ENCODE measurements around the gene ZNF426.
"Not testable (repeated sequence)": the region's sequence is repeated elsewhere in the genome, so short reads cannot be mapped to it uniquely, and the experiment has no call there.

Gene ZNF426

DNA sequence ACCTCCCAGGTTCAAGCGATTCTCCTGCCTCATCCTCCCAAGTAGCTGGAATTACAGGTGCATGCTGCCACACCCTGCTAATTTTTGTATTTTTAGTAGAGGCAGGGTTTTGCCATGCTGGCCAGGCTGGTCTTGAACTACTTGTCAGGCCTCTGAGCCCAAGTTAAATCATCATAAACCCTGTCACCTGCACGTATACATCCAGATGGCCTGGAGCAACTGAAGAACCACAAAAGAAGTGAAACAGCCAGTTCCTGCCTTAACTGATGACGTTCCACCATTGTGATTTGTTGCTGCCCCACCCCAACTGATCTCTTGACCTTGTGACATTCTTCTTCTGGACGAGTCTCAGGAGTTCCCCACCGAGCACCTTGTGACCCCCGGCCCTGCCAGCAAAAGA lies 756 bp upstream of the ZNF426 start:
- H3K9ac ChIP-seq (ENCODE audit: low read depth, low read length, poor library complexity, severe bottlenecking); H2AFZ ChIP-seq (ENCODE audit: low read length); H4K20me1 ChIP-seq (ENCODE audit: insufficient read depth, low read length, poor library complexity, severe bottlenecking); H3K4me1 ChIP-seq (ENCODE audit: insufficient read depth, low read length, poor library complexity, severe bottlenecking); H3K9me3 ChIP-seq (ENCODE audit: insufficient read depth, low read depth, low read length); H3K36me3 ChIP-seq (ENCODE audit: insufficient read depth, low read length); H3K9me2 ChIP-seq (replicated peaks; ENCODE audit: low read depth, low read length); H3K27me3 ChIP-seq (ENCODE audit: insufficient read depth, low read length, poor library complexity, severe bottlenecking); H3F3A ChIP-seq (ENCODE audit: low read depth): not testable (repeated sequence)
- Histone ChIP-seq H3K4me2 (ENCODE audit: low read depth, low read length, poor library complexity, severe bottlenecking) (peak overlapping the region; percentile 59), H3K79me2 (ENCODE audit: insufficient read depth, low read length) (peaks cover 15% of the 10 kb centered on the region), H3K4me3 (ENCODE audit: low read length, poor library complexity, severe bottlenecking) (peak overlapping the region; percentile 87)

GRCh38 chr19:9535934-9536333 lies 2.5 kb downstream of the ZNF426 start:
- Histone ChIP-seq H3K4me2 (ENCODE audit: low read depth, low read length, poor library complexity, severe bottlenecking) (peak overlapping the region; percentile 1), H3K4me3 (ENCODE audit: low read length, poor library complexity, severe bottlenecking) (no peak overlapping the region), H3K9me3 (ENCODE audit: insufficient read depth, low read depth, low read length) (peaks cover under 1% of the 10 kb centered on the region; the same call in 1 of the 2 replicates), H3K27me3 (ENCODE audit: insufficient read depth, low read length, poor library complexity, severe bottlenecking) (no peaks in the 10 kb centered on the region), H3K9me2 (replicated peaks; ENCODE audit: low read depth, low read length) (no peaks in the 10 kb centered on the region), H4K20me1 (ENCODE audit: insufficient read depth, low read length, poor library complexity, severe bottlenecking) (no peaks in the 10 kb centered on the region), H3F3A (ENCODE audit: low read depth) (no peaks in the 10 kb centered on the region), H2AFZ (ENCODE audit: low read length) (no peak overlapping the region), H3K79me2 (ENCODE audit: insufficient read depth, low read length) (peaks cover 15% of the 10 kb centered on the region), H3K9ac (ENCODE audit: low read depth, low read length, poor library complexity, severe bottlenecking) (no peak overlapping the region), H3K36me3 (ENCODE audit: insufficient read depth, low read length) (peaks cover 17% of the 10 kb centered on the region; the same call in 1 of the 2 replicates), H3K4me1 (ENCODE audit: insufficient read depth, low read length, poor library complexity, severe bottlenecking) (peaks cover 4% of the 10 kb centered on the region)
- no peak for TF ChIP-seq EZH2phosphoT487 (IDR thresholded peaks at IDR 0.05; ENCODE audit: borderline replicate concordance)
- TF ChIP-seq, protein P1, sequence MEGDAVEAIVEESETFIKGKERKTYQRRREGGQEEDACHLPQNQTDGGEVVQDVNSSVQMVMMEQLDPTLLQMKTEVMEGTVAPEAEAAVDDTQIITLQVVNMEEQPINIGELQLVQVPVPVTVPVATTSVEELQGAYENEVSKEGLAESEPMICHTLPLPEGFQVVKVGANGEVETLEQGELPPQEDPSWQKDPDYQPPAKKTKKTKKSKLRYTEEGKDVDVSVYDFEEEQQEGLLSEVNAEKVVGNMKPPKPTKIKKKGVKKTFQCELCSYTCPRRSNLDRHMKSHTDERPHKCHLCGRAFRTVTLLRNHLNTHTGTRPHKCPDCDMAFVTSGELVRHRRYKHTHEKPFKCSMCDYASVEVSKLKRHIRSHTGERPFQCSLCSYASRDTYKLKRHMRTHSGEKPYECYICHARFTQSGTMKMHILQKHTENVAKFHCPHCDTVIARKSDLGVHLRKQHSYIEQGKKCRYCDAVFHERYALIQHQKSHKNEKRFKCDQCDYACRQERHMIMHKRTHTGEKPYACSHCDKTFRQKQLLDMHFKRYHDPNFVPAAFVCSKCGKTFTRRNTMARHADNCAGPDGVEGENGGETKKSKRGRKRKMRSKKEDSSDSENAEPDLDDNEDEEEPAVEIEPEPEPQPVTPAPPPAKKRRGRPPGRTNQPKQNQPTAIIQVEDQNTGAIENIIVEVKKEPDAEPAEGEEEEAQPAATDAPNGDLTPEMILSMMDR (conservative IDR thresholded peaks at IDR 0.05; ENCODE audit: low read length), result no peak

DNA sequence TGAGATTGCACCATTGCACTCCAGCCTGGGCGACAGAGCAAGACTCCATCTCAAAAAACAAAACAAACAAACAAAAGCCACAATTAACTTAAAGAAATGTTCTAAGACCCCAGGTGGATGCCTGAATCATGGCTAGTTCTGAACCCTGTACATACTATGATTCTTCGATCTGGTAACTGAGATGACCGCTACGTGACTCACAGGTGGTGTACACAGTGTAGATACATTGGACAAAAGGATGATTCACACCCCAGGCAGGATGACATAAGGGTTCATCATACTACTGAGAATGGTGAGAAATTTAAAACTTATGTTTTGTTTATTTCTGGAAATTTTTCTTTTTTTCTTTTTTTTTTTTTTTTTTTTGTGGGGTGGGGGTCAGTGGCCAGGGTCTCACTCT lies 6.5 kb downstream of the ZNF426 start:
- Histone ChIP-seq H3K4me1 (ENCODE audit: insufficient read depth, low read length, poor library complexity, severe bottlenecking) (no peaks in the 10 kb centered on the region), H3K9me3 (ENCODE audit: insufficient read depth, low read depth, low read length) (peaks cover 24% of the 10 kb centered on the region), H3K4me2 (ENCODE audit: low read depth, low read length, poor library complexity, severe bottlenecking) (no peak overlapping the region), H3K9ac (ENCODE audit: low read depth, low read length, poor library complexity, severe bottlenecking) (no peak overlapping the region), H3F3A (ENCODE audit: low read depth) (no peaks in the 10 kb centered on the region), H2AFZ (ENCODE audit: low read length) (no peak overlapping the region), H3K4me3 (ENCODE audit: low read length, poor library complexity, severe bottlenecking) (no peak overlapping the region), H3K9me2 (replicated peaks; ENCODE audit: low read depth, low read length) (no peaks in the 10 kb centered on the region), H3K27me3 (ENCODE audit: insufficient read depth, low read length, poor library complexity, severe bottlenecking) (no peaks in the 10 kb centered on the region), H3K79me2 (ENCODE audit: insufficient read depth, low read length) (no peaks in the 10 kb centered on the region), H3K36me3 (ENCODE audit: insufficient read depth, low read length) (peaks cover 44% of the 10 kb centered on the region), H4K20me1 (ENCODE audit: insufficient read depth, low read length, poor library complexity, severe bottlenecking) (no peaks in the 10 kb centered on the region)
- TF ChIP-seq EZH2phosphoT487 (IDR thresholded peaks at IDR 0.05; ENCODE audit: borderline replicate concordance), result no peak
- TF ChIP-seq, protein P1 (conservative IDR thresholded peaks at IDR 0.05; ENCODE audit: low read length), result no peak

DNA sequence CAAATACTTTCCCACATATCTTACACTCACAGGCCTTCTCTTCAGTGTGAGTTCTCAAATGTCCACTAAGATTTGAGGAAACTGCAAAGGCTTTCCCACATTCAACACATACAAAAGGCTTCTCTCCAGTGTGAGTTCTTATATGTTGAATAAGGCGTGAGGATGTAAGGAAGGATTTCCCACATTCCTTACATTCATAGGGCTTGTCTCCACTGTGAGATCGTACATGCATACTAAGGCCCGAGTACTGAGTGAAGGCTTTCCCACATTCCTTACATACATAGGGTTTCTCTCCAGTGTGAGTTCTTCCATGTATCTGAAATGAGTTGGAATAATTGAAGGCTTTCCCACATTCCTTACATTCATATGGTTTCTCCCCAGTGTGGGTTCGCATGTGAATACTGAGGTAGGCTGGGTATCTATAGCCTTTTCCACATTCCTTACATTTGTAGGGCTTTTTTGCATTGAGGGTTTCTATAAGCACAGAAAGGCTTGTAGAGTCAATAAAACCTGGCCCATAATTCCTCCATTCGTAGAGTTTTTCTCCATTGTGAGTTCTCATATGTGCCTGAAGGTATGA lies 9.6 kb downstream of the ZNF426 start:
- H3K9me3 ChIP-seq (ENCODE audit: insufficient read depth, low read depth, low read length), result peaks cover 36% of the 10 kb centered on the region

More for the DNA sequence above, 9.6 kb downstream of the ZNF426 start:
- no peaks in the 10 kb centered on the region for H3F3A ChIP-seq (ENCODE audit: low read depth)
- no peaks in the 10 kb centered on the region for H4K20me1 ChIP-seq (ENCODE audit: insufficient read depth, low read length, poor library complexity, severe bottlenecking)
- H3K4me1 ChIP-seq (ENCODE audit: insufficient read depth, low read length, poor library complexity, severe bottlenecking), result no peaks in the 10 kb centered on the region
- no peaks in the 10 kb centered on the region for H3K27me3 ChIP-seq (ENCODE audit: insufficient read depth, low read length, poor library complexity, severe bottlenecking)
- H2AFZ ChIP-seq (ENCODE audit: low read length), result no peak overlapping the region
- no peaks in the 10 kb centered on the region for H3K9me2 ChIP-seq (replicated peaks; ENCODE audit: low read depth, low read length)
- TF ChIP-seq EZH2phosphoT487 (IDR thresholded peaks at IDR 0.05; ENCODE audit: borderline replicate concordance), result no peak
- TF ChIP-seq, protein P1 (conservative IDR thresholded peaks at IDR 0.05; ENCODE audit: low read length), result no peak
- H3K4me3 ChIP-seq (ENCODE audit: low read length, poor library complexity, severe bottlenecking), result no peak overlapping the region
- H3K9ac ChIP-seq (ENCODE audit: low read depth, low read length, poor library complexity, severe bottlenecking), result no peak overlapping the region
- H3K36me3 ChIP-seq (ENCODE audit: insufficient read depth, low read length), result peaks cover 44% of the 10 kb centered on the region
- no peak overlapping the region for H3K4me2 ChIP-seq (ENCODE audit: low read depth, low read length, poor library complexity, severe bottlenecking)
- H3K79me2 ChIP-seq (ENCODE audit: insufficient read depth, low read length), result no peaks in the 10 kb centered on the region

Measured in Loucy (cell line).